Colonic mucosa (tissue), 4 donors: ENCODE data around the gene MACROD2. TPM values are rescaled to one million over a fixed set of nuclear protein-coding genes. Genes with fewer than 3 reads are reported as not detected.

ENCODE experiments used
- DNase-seq: peaks from one replicate; pipeline ENCODE4 v3.0.0-alpha.2; 2020
- H3K27ac ChIP-seq: fragments of 200-600 bp; one replicate; pipeline ENCODE4 v1.8.0; 2021
- H3K27me3 ChIP-seq: fragments of 200-600 bp; one replicate; pipeline ENCODE4 v1.8.0; 2021
- H3K36me3 ChIP-seq: fragments of 200-600 bp; one replicate; pipeline ENCODE4 v1.8.0; 2021
- H3K4me1 ChIP-seq: fragments of 200-600 bp; one replicate; pipeline ENCODE4 v1.8.0; 2021; ENCODE audit warnings: mild to moderate bottlenecking
- H3K4me3 ChIP-seq: fragments of 200-600 bp; one replicate; pipeline ENCODE4 v1.8.0; 2021
- H3K9ac ChIP-seq, 2 donors: one replicate each; pipeline ENCODE4 v1.7.0; 2013; ENCODE audit warnings: control low read depth in 2 of 2, low read depth in 2 of 2, low read length in 2 of 2
- H3K9me3 ChIP-seq: fragments of 200-600 bp; one replicate; pipeline ENCODE4 v1.8.0; 2021
- intact Hi-C: fragments of 100-400 bp; cut with DNase I; formaldehyde crosslinking; loops from one replicate; pipeline ENCODE4 v1.14.1; 2022
- total RNA-seq, 2 donors: library from RNA; stranded (reverse); fragmentation: NEBNext Ultra II Directional in 1 of 2; extraction: Animal tissue kit (Norgen Biotek cat#: 25700) in 1 of 2; gene quantifications; one replicate each; pipeline ENCODE4 v1.2.1, GENCODE V29; 2021
- TF ChIP-seq, protein P1 (sequence below): fragments of 200-600 bp; IDR thresholded peaks from one replicate; pipeline ENCODE4 v1.8.0; 2022; ENCODE audit warnings: antibody characterized with exemption, mild to moderate bottlenecking
- donor health status: healthy.
- donor health status: DM: no; HTN: no; CAD: no.
- donor health status: DM: no; HTN: no; CAD: no.

Gene MACROD2
- total RNA-seq, 2 donors from 2014 or later, result 3.2 to 3.3 TPM

DNA sequence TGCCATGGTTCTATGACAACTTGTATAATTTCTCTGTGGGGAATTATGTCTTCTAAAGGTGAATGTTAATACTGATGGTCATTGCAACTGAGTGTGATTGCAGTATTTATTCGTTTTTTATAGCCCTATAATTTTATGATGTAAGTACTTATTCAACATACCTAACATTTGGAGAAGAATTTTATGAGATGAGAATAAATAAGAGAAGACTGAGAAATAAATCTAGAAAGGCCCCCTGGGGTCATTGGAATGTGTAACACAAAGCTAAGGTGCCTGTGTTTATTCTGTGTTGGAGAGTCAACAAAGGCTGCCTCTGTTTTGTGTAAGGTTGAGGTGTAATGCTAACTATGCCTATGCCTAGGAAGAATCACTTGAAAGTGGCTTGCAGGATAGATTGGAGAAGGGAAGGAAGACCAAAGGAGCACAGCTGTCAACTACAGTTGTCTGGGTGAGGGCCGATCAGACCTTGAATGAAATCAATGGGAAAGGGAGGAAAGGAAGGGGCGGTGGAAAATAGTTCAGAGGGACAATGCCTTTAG is 1501.3 kb downstream of the MACROD2 start:
- intact Hi-C loops, result no loop called here
- DNase-seq, result no peak
- no peak overlapping the region for H3K27ac ChIP-seq

GRCh38 chr20:15498926-15499325 is 1503.6 kb downstream of the MACROD2 start:
- DNase-seq, result no peak
- H3K9ac ChIP-seq, result no peak overlapping the region
- no peaks in the 10 kb centered on the region for H3K9me3 ChIP-seq
- no peaks in the 10 kb centered on the region for H3K4me1 ChIP-seq
- no peaks in the 10 kb centered on the region for H3K36me3 ChIP-seq
- intact Hi-C loops, result no loop called here
- no peaks in the 10 kb centered on the region for H3K27me3 ChIP-seq
- TF ChIP-seq, protein P1, sequence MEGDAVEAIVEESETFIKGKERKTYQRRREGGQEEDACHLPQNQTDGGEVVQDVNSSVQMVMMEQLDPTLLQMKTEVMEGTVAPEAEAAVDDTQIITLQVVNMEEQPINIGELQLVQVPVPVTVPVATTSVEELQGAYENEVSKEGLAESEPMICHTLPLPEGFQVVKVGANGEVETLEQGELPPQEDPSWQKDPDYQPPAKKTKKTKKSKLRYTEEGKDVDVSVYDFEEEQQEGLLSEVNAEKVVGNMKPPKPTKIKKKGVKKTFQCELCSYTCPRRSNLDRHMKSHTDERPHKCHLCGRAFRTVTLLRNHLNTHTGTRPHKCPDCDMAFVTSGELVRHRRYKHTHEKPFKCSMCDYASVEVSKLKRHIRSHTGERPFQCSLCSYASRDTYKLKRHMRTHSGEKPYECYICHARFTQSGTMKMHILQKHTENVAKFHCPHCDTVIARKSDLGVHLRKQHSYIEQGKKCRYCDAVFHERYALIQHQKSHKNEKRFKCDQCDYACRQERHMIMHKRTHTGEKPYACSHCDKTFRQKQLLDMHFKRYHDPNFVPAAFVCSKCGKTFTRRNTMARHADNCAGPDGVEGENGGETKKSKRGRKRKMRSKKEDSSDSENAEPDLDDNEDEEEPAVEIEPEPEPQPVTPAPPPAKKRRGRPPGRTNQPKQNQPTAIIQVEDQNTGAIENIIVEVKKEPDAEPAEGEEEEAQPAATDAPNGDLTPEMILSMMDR, result no peak
- no peak overlapping the region for H3K27ac ChIP-seq
- no peak overlapping the region for H3K4me3 ChIP-seq

More for the DNA sequence above, 1501.3 kb downstream of the MACROD2 start:
- no peak overlapping the region for H3K4me3 ChIP-seq
- H3K9me3 ChIP-seq, result no peaks in the 10 kb centered on the region
- TF ChIP-seq, protein P1, result no peak
- H3K36me3 ChIP-seq, result no peaks in the 10 kb centered on the region
- H3K9ac ChIP-seq, result no peak overlapping the region
- no peaks in the 10 kb centered on the region for H3K27me3 ChIP-seq
- H3K4me1 ChIP-seq, result no peaks in the 10 kb centered on the region

- Histone ChIP-seq H3K27me3 (no peaks in the 10 kb centered on the region), H3K4me3 (no peak overlapping the region), H3K9me3 (no peaks in the 10 kb centered on the region), H3K9ac (no peak overlapping the region), H3K36me3 (no peaks in the 10 kb centered on the region), H3K4me1 (no peaks in the 10 kb centered on the region), H3K27ac (no peak overlapping the region)
- TF ChIP-seq, protein P1, result no peak
- DNase-seq, result no peak
- intact Hi-C loops, result no loop called here
These were observed 1511.0 kb downstream of the MACROD2 start for GRCh38 chr20:15506311-15506710.

- Histone ChIP-seq H3K9ac (no peak overlapping the region), H3K27me3 (no peaks in the 10 kb centered on the region), H3K9me3 (no peaks in the 10 kb centered on the region), H3K4me1 (no peaks in the 10 kb centered on the region), H3K27ac (no peak overlapping the region), H3K36me3 (no peaks in the 10 kb centered on the region), H3K4me3 (no peak overlapping the region)
- intact Hi-C loops, result no loop called here
- no peak for DNase-seq
- TF ChIP-seq, protein P1, result no peak
These were observed 1511.8 kb downstream of the MACROD2 start for GRCh38 chr20:15507151-15507550.

GRCh38 chr20:15511551-15511950 is 1516.2 kb downstream of the MACROD2 start:
- H3K9me3 ChIP-seq, result no peaks in the 10 kb centered on the region
- H3K9ac ChIP-seq, result no peak overlapping the region
- no peaks in the 10 kb centered on the region for H3K36me3 ChIP-seq
- no peaks in the 10 kb centered on the region for H3K4me1 ChIP-seq
- H3K27ac ChIP-seq, result no peak overlapping the region
- no peaks in the 10 kb centered on the region for H3K27me3 ChIP-seq
- DNase-seq, result no peak
- intact Hi-C loops, result no loop called here
- TF ChIP-seq, protein P1, result no peak
- no peak overlapping the region for H3K4me3 ChIP-seq
